OCI-LY1 (cell line): ENCODE measurements around the gene EDDM13.

Source experiments
- EZH2 ChIP-seq: fragments of 200-600 bp; sonication (generic), shearing (Covaris generic); IDR thresholded peaks from 2 replicates; pipeline ENCODE4 v1.8.0; 2017; ENCODE audit warnings: borderline replicate concordance, mixed run types, mild to moderate bottlenecking, antibody characterized with exemption, low read length, moderate library complexity, mixed read lengths
- TF ChIP-seq, protein P1 (sequence below): fragments of 200-600 bp; sonication (generic), shearing (Covaris generic); IDR thresholded peaks from 2 replicates; pipeline ENCODE4 v1.5.1; 2017; ENCODE audit warnings: mild to moderate bottlenecking, antibody characterized with exemption, low read length, moderate library complexity, mixed read lengths

DNA sequence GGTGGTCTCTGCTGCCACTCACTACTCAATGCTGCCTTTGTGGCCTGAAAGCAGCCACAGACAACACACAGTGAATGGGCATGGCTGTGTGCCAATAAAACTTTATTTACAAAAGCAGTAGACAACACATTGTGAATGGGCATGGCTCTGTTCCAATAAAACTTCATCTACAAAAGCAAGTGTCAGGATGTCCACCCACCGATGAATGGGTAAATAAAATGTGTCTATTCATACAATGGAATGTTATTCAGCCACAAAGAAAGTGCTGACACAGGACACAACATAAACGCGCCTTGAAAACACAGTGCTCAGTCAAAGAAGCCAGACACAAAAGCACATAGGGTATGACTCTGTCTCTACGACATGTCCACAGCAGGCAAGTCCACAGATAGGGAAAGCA lies 22.0 kb downstream of the EDDM13 start:
- TF ChIP-seq, protein P1, sequence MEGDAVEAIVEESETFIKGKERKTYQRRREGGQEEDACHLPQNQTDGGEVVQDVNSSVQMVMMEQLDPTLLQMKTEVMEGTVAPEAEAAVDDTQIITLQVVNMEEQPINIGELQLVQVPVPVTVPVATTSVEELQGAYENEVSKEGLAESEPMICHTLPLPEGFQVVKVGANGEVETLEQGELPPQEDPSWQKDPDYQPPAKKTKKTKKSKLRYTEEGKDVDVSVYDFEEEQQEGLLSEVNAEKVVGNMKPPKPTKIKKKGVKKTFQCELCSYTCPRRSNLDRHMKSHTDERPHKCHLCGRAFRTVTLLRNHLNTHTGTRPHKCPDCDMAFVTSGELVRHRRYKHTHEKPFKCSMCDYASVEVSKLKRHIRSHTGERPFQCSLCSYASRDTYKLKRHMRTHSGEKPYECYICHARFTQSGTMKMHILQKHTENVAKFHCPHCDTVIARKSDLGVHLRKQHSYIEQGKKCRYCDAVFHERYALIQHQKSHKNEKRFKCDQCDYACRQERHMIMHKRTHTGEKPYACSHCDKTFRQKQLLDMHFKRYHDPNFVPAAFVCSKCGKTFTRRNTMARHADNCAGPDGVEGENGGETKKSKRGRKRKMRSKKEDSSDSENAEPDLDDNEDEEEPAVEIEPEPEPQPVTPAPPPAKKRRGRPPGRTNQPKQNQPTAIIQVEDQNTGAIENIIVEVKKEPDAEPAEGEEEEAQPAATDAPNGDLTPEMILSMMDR: no peak
- TF ChIP-seq EZH2: no peak
